Astrocyte (in vitro differentiated cells and primary cell): ENCODE measurements around the gene MYO1B. TPM values are rescaled to one million over a fixed set of nuclear protein-coding genes. Genes with fewer than 3 reads are reported as not detected.

ENCODE experiments used
- DNase-seq: peaks from one replicate; pipeline ENCODE4 v3.0.0-alpha.2; 2010; ENCODE audit warnings: low read depth
- FAIRE-seq: peaks from 2 replicates; lab custom pipeline; 2011; peaks lifted over from hg19 to GRCh38; lab: Jason Lieb, UNC
- H2AFZ ChIP-seq: 2 replicates; pipeline ENCODE4 v1.6.0; 2012; ENCODE audit warnings: low read depth, low read length, inconsistent platforms
- H3K27ac ChIP-seq: 2 replicates; pipeline ENCODE4 v1.5.1; 2011; ENCODE audit warnings: low read depth, low read length, inconsistent platforms
- H3K27me3 ChIP-seq: 2 replicates; pipeline ENCODE4 v1.6.0; 2011; ENCODE audit warnings: low read length, inconsistent platforms; ENCODE audit not compliant: insufficient read depth
- H3K36me3 ChIP-seq: 2 replicates; pipeline ENCODE4 v1.5.1; 2011; ENCODE audit warnings: low read length, inconsistent platforms; ENCODE audit not compliant: insufficient read depth
- H3K4me1 ChIP-seq: 2 replicates; pipeline ENCODE4 v1.5.1; 2011; ENCODE audit warnings: low read length, inconsistent platforms; ENCODE audit not compliant: insufficient read depth
- H3K4me2 ChIP-seq: 2 replicates; pipeline ENCODE4 v1.6.0; 2012; ENCODE audit warnings: low read length, inconsistent platforms
- H3K4me3 ChIP-seq: 2 replicates; pipeline ENCODE4 v1.5.1; 2011; ENCODE audit warnings: low read depth, mild to moderate bottlenecking, low read length, inconsistent platforms; ENCODE audit not compliant: insufficient read depth
- H3K79me2 ChIP-seq: 2 replicates; pipeline ENCODE4 v1.6.0; 2012; ENCODE audit warnings: mild to moderate bottlenecking, low read length, inconsistent platforms; ENCODE audit not compliant: insufficient read depth
- H3K9ac ChIP-seq: 2 replicates; pipeline ENCODE4 v1.6.0; 2012; ENCODE audit warnings: mild to moderate bottlenecking, low read length, inconsistent platforms
- H3K9me3 ChIP-seq: 2 replicates; pipeline ENCODE4 v1.5.1; 2012; ENCODE audit warnings: low read depth, mild to moderate bottlenecking, low read length, inconsistent platforms; ENCODE audit not compliant: insufficient read depth
- H4K20me1 ChIP-seq: 2 replicates; pipeline ENCODE4 v1.6.0; 2012; ENCODE audit warnings: low read length, inconsistent platforms; ENCODE audit not compliant: insufficient read depth
- H3K27ac Mint-ChIP-seq: one replicate; pipeline ENCODE4 v1.8.0; 2021; ENCODE audit warnings: mild to moderate bottlenecking, mixed read lengths; ENCODE audit not compliant: unreplicated experiment
- H3K27me3 Mint-ChIP-seq: one replicate; pipeline ENCODE4 v1.8.0; 2021; ENCODE audit warnings: low read depth, mixed read lengths; ENCODE audit not compliant: unreplicated experiment
- H3K36me3 Mint-ChIP-seq: one replicate; pipeline ENCODE4 v1.8.0; 2021; ENCODE audit warnings: low read depth, mixed read lengths; ENCODE audit not compliant: unreplicated experiment
- H3K4me1 Mint-ChIP-seq: one replicate; pipeline ENCODE4 v1.8.0; 2021; ENCODE audit warnings: low read depth, mixed read lengths; ENCODE audit not compliant: unreplicated experiment
- H3K4me3 Mint-ChIP-seq: one replicate; pipeline ENCODE4 v1.8.0; 2021; ENCODE audit warnings: mild to moderate bottlenecking, moderate library complexity, mixed read lengths; ENCODE audit not compliant: unreplicated experiment
- H3K9me3 Mint-ChIP-seq: one replicate; pipeline ENCODE4 v1.8.0; 2021; ENCODE audit warnings: mild to moderate bottlenecking, mixed read lengths; ENCODE audit not compliant: unreplicated experiment
- CTCF ChIP-seq: IDR thresholded peaks from 2 replicates; pipeline ENCODE4 v1.5.1; 2011; ENCODE audit warnings: low read depth, mild to moderate bottlenecking, inconsistent platforms, low read length, moderate library complexity; ENCODE audit not compliant: insufficient read depth
- EZH2 ChIP-seq: IDR thresholded peaks from 2 replicates; pipeline ENCODE4 v1.6.1; 2012; ENCODE audit warnings: mild to moderate bottlenecking, low read length, inconsistent platforms; ENCODE audit not compliant: insufficient read depth
- total RNA-seq: library from RNA; stranded (reverse); gene quantifications from 2 replicates; pipeline ENCODE4 v1.2.1, GENCODE V29; 2021

The MYO1B gene
- total RNA-seq, 1 donor from 2014 or later = 95.7 TPM

GRCh38 chr2:191379375-191379774 lies 134.2 kb downstream of the MYO1B start:
- Histone ChIP-seq H4K20me1 (no peaks in the 10 kb centered on the region), H3K4me2 (no peak overlapping the region), H3K4me1 (peaks cover 24% of the 10 kb centered on the region), H3K79me2 (peaks cover 20% of the 10 kb centered on the region), H3K9me3 (no peaks in the 10 kb centered on the region), H3K27me3 (no peaks in the 10 kb centered on the region), H3K4me3 (no peak overlapping the region), H3K27ac (no peak overlapping the region), H3K9ac (no peak overlapping the region), H2AFZ (no peak overlapping the region), H3K36me3 (peaks cover 10% of the 10 kb centered on the region)
- H3K4me3 Mint-ChIP-seq = no peak overlapping the region
- H3K27me3 Mint-ChIP-seq = no peaks in the 10 kb centered on the region
- no peak overlapping the region for H3K27ac Mint-ChIP-seq
- peaks cover 6% of the 10 kb centered on the region for H3K36me3 Mint-ChIP-seq
- FAIRE-seq (no peak), DNase-seq (no peak)
- no peaks in the 10 kb centered on the region for H3K9me3 Mint-ChIP-seq
- TF ChIP-seq EZH2 (no peak), CTCF (no peak)
- H3K4me1 Mint-ChIP-seq = peaks cover 54% of the 10 kb centered on the region

GRCh38 chr2:191382801-191383200 lies 137.6 kb downstream of the MYO1B start:
- H2AFZ ChIP-seq = no peak overlapping the region
- no peak for FAIRE-seq
- no peaks in the 10 kb centered on the region for H3K27me3 ChIP-seq
- peak overlapping the region; percentile 14 for H3K27ac Mint-ChIP-seq
- peaks cover 12% of the 10 kb centered on the region for H3K36me3 ChIP-seq
- no peak overlapping the region for H3K4me3 Mint-ChIP-seq
- H3K4me3 ChIP-seq = no peak overlapping the region
- no peaks in the 10 kb centered on the region for H4K20me1 ChIP-seq
- no peaks in the 10 kb centered on the region for H3K9me3 Mint-ChIP-seq
- no peak overlapping the region for H3K27ac ChIP-seq
- H3K9ac ChIP-seq = no peak overlapping the region
- H3K4me1 ChIP-seq = peaks cover 40% of the 10 kb centered on the region
- H3K4me1 Mint-ChIP-seq = peaks cover 54% of the 10 kb centered on the region
- no peak overlapping the region for H3K4me2 ChIP-seq
- peaks cover 6% of the 10 kb centered on the region for H3K36me3 Mint-ChIP-seq
- DNase-seq = no peak
- H3K9me3 ChIP-seq = no peaks in the 10 kb centered on the region
- TF ChIP-seq CTCF (no peak), EZH2 (no peak)
- peaks cover 18% of the 10 kb centered on the region for H3K79me2 ChIP-seq
- H3K27me3 Mint-ChIP-seq = no peaks in the 10 kb centered on the region

GRCh38 chr2:191383486-191383885 lies 138.3 kb downstream of the MYO1B start:
- no peaks in the 10 kb centered on the region for H3K9me3 ChIP-seq
- H3K27ac ChIP-seq = no peak overlapping the region
- no peak overlapping the region for H3K4me2 ChIP-seq
- no peak for DNase-seq
- FAIRE-seq = no peak
- Mint-ChIP-seq H3K27me3 (no peaks in the 10 kb centered on the region), H3K4me3 (no peak overlapping the region), H3K27ac (no peak overlapping the region), H3K4me1 (peaks cover 48% of the 10 kb centered on the region), H3K9me3 (no peaks in the 10 kb centered on the region), H3K36me3 (peaks cover 6% of the 10 kb centered on the region)
- no peaks in the 10 kb centered on the region for H4K20me1 ChIP-seq
- H3K27me3 ChIP-seq = no peaks in the 10 kb centered on the region
- no peak overlapping the region for H3K9ac ChIP-seq
- peaks cover 15% of the 10 kb centered on the region for H3K79me2 ChIP-seq
- H3K36me3 ChIP-seq = peaks cover 12% of the 10 kb centered on the region
- peaks cover 37% of the 10 kb centered on the region for H3K4me1 ChIP-seq
- H2AFZ ChIP-seq = no peak overlapping the region
- TF ChIP-seq EZH2 = no peak
- TF ChIP-seq CTCF = no peak
- no peak overlapping the region for H3K4me3 ChIP-seq
